HG02884 (cell line): Measurements from ENCODE around the gene GRK3.
"Not testable (repeated sequence)": the region's sequence is repeated elsewhere in the genome, so short reads cannot be mapped to it uniquely, and the experiment has no call there.

Experiments
- ATAC-seq: cut with Tn5 transposase; IDR thresholded peaks from one replicate; pipeline ENCODE4 v1.9.1; 2021; ENCODE audit warnings: mild to moderate bottlenecking, moderate library complexity; ENCODE audit not compliant: unreplicated experiment

GRK3 gene

DNA sequence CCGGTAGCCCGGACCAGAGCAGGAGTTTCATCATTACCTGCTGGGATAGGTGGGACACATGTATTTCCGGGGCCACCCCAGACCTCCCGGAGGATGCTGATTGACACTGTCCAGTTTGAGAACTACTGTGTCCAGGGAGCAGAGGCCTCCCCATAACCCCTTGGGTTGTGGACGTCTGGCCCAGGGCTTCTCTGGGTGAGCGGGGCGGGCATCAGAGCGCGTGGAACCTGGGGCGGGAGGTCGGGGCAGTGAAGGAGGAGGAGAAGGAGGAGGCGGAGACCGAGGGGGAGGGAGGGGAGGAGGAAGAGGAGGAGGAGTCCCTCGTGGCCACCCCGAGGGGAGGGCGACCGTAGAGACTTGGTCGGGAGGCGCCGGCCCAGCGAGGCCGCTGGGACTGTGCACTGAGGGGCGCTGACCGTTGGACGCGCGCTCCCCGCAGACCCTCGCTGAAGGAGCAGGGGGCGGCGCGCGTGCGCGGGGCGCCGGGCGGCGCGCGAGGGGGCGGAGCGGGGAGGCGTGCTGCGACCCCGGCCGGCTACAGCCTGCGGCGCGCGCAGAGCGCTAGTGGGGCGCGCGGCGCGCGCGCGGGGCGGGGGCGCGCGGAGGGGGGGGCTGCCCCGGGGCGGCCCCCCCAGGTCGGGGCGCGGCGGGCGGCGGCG lies at the start of gene GRK3:
GRK3 (plus strand) TSS at position 356 of the 659 bp plus-strand sequence. CDS start 366 bp downstream, outside the sequence.
- ATAC-seq = no peak

DNA sequence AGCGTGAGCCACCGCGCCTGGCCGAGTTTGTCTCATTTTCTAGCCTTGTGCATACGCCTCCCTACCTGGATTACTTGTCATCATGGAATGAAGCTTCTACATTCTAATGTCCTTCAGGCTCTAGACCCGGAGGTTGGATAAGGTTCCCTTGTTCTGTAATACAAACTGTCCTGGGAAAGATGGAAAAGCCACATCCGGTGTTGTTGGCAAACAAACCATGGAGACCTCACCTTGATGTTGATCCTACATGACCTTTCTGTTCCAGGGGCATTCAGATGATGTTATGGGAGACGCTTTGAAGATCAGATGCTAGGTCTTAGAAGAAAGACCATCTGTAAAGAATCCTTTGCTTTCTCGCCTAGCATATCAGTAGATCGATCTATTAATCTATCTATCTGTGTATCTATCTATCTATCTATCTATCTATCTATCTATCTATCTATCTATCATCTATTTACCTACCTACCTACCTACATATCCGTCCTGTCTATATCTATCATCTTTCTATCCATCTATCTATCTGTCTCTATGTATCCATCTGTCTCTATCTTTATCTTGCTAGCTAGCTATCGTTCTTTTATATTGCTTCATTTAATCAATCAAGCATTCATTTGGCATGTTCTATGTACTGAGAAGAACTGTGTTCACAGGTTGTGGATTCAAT lies 46.3 kb upstream of the GRK3 start:
- no peak for ATAC-seq

DNA sequence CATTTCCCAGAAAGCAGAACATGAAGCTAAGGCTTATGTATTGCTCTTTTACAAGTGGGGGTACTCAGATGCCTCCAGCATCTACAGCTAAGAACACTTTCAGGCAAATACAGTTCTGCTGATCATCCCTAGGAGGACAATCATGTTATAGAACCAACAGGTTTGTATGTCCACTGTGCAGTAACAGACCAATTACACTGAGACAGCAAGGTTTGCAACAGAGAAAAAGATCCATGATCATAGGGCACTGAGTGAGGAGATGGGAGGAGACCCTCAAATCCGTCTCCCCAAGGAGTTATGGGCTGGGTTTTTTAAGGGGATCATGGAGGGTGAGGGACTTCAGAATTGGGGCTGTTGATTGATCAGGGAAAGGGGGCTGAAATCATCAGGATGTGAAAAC lies 39.1 kb upstream of the GRK3 start:
- ATAC-seq = no peak

- not testable (repeated sequence) for ATAC-seq
Observed at GRCh38 chr22:25525804-25526584, 38.5 kb upstream of the GRK3 start.

- not testable (repeated sequence) for ATAC-seq
Observed at GRCh38 chr22:25527016-25527415, 37.5 kb upstream of the GRK3 start.

DNA sequence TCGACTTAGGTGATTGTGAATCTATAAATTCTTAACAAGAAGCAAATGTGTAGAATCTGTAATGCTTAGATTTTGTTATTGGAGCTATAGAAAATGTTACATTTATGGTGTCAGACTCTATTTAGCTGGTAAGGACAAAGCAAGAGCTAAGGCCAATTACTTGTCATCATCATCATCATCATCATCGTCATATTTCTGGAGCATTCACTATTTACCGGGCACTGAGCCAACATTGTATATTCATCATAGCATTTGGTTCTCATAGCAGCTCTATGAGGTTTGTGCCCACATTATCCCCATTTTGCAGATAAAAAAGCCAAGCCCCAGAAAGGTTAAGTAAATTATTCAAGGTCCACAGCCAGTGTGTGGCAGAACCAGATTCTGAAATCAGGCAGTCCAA lies 36.4 kb upstream of the GRK3 start:
- ATAC-seq = not testable (repeated sequence)

GRCh38 chr22:25529059-25529458 lies 35.4 kb upstream of the GRK3 start:
- ATAC-seq = not testable (repeated sequence)

DNA sequence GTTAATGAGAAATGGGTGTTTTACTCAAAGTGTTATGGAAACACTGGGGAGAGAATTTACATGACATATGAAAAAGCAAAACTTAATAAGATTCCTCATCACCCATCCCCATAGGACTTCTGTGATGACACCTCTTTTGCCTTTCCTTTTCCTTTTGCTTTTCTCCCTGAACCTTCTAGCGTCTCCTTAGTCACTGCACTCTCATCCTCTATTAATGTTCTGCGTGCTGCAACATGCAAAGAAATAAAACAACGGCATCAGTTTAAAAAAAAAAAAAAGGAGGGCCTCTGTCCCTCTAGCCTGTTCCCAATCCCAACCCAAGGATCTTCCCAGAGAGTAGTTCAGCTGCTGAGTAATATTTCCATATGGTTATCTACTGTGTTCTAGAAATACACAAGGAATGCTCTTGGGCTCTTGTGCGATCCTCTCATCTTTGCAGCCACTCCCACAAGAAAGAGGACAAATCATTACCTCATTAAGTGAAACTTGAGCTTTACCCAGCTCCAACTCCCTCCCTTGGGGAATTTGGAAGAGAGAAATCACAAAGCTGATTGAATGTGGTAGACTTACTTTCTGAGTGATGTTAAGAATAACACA lies 34.8 kb upstream of the GRK3 start:
- not testable (repeated sequence) for ATAC-seq

GRCh38 chr22:25531677-25532076 lies 32.8 kb upstream of the GRK3 start:
- ATAC-seq = not testable (repeated sequence)

DNA sequence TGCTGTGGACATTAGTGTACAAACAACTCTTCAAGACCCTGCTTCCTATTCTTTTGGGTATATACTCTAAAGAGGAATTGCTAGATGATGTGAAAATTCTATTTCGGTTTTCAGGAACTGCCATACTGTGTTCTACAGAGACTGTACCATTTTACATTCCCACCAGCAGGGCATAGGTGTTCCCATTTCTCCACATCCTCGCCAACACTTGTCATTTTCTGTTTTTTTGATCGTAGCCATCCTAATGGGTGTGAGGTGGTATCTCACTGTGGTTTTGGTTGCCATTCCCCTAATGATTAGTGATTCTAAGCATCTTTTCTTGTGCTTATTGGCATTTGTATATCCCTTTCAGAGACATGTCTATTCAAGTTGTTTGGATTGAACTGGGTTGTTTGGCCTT lies 29.8 kb upstream of the GRK3 start:
- no peak for ATAC-seq

DNA sequence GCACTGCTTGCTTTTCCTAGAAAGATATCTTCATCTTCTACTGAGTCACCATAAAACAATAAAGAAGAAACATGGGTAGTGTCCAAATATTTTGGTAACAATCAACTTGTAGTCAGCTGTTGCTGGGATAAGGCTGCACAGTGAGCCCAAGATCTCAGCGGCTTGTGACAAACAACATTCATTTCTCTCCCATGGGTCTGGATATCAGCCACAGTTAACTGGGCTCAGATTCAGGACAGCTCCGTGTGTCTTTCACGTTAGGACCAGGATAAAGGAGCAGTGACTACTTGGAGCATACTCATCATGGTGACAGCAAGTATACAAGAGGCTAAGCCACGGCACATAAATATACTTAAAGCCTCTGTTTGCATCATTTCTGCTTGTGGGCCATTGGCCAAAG lies 27.9 kb upstream of the GRK3 start:
- ATAC-seq = no peak

GRCh38 chr22:25540166-25540907 lies 24.1 kb upstream of the GRK3 start:
- no peak for ATAC-seq

DNA sequence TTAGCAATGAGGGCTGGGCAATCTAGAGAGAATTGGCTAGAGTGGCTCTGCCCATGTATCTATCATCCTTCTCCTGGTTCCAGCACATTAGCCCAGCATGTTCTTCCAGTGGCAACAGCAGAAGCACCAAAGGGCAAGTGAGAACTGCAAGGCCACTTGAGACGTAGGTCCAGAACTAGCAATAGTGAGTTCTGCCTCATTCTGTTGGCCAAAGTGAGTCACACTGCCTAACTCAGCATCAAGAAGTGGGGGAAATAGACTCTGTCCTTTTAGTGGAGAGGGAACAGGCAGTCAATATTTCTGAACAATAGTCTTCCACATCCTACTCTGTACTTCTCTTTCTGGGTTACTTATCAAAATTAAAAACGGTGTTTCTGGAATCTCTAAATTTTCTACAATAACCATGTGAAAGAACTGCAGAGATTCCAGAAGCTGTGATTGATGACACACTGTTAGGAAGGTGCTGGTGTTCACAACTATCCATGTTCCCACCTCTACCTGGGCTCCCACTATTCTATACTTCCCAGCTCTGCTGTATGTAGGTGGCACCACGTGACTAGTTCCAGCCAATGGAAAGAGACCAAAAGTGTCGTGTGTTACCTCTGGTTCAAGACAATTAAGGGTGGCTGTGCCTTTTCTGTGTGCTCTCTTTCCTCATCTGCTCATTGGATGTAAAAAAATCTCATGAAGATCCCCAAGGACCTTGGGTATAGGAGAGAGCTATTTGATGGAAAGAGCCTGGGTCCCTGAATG lies 23.4 kb upstream of the GRK3 start:
- ATAC-seq = no peak

- no peak for ATAC-seq
Observed at GRCh38 chr22:25542191-25542590, 22.3 kb upstream of the GRK3 start.

DNA sequence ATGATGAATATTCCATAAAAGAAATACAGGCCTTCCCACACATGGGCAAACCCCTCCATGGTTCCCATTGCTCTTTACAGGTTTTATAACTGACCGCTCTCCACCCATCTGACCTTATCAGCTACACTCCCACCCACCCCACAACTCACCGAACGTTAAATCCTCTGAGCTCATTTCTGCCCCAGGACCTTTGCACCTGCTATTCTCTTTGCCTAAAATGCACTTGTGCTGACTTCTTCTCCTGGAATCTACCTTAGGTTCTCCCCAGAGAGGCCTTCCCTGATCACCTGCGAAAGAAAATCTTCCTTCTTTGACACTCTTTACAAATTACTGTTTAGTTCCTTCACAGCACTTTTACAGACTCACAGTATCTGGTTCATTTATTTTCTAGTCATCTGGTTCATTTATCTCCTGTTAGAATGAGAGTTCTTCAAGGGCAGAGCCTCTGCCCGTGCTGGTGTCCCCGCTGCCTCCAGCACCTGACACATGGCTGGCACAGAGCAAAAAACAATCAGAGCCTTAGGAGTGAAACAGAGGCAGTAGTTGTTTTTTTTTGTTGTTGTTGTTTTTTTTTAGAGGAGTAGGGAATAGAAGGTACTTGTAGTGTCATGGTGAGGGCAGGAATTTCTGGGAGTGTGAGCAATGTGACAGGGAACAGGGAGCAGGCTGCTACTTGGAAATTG lies 21.6 kb upstream of the GRK3 start:
- no peak for ATAC-seq

DNA sequence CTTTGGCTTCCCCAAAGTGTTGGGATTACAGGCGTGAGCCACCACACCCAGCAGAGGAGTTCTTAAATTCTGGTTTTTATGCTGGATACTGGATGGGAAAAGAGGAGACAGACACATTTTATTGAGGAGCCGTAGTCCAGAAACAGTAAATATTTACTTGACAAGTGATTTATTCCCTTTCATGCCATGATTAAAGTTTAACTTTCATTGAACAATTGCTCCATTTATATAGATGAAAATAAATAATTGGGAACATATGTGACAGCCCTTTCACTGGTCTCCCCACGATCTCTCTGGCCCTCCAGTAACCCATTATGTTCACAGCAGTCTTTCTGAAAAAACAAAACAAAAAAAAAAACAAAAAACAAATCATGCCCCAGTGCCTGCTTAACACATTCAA lies 19.3 kb upstream of the GRK3 start:
- no peak for ATAC-seq

DNA sequence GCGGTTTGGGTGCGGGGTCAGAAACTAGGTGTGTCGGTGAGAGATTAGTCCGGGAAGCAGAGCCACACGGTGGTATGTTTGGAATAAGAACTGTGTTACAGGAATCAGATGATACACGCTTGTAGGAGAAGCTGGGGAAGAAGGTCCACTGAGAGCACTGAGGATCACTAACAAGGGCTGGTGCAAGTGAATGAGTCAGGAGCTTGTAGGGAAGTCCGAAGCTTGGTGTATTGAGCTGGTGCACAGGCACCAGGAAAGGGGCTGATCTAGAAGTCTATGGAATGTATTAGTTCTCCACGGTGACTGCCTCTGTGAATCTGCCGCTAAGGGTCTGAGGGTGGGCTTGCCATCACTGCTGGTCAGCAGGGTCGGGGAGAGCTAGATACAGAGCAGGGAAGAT lies 18.8 kb upstream of the GRK3 start:
- ATAC-seq = no peak

GRCh38 chr22:25546242-25546641 lies 18.2 kb upstream of the GRK3 start:
- no peak for ATAC-seq

GRCh38 chr22:25546751-25547150 lies 17.7 kb upstream of the GRK3 start:
- no peak for ATAC-seq
